Heart right ventricle (tissue), 16 donors: ENCODE data around the gene PMEPA1. TPM values are rescaled to one million over a fixed set of nuclear protein-coding genes. Genes with fewer than 3 reads are reported as not detected.

ENCODE experiments used
- ATAC-seq, 8 donors: fragments of 200-7000 bp; cut with Tn5 transposase; one replicate each; pipeline ENCODE4 v1.9.1; 2020; ENCODE audit warnings: mild to moderate bottlenecking in 8 of 8, moderate library complexity in 8 of 8, moderate number of reproducible peaks in 1 of 8
- DNase-seq, 2 donors: peaks; one replicate each; pipeline ENCODE4 v3.0.0-alpha.2; 2020
- H3K27ac ChIP-seq, 10 donors: fragments of 200-600 bp; sonication (generic) in 2 of 10; one replicate each; pipeline versions ENCODE4 v1.5.0 to v1.8.0; 2020 to 2022; ENCODE audit warnings: mild to moderate bottlenecking in 3 of 10
- H3K27me3 ChIP-seq, 7 donors: fragments of 200-600 bp; one replicate each; pipeline ENCODE4 v1.8.0; 2021 to 2022; ENCODE audit warnings: mild to moderate bottlenecking in 2 of 7
- H3K36me3 ChIP-seq, 9 donors: fragments of 200-600 bp; sonication (generic) in 1 of 9; one replicate each; pipeline versions ENCODE4 v1.5.0 to v1.8.0; 2020 to 2022; ENCODE audit warnings: mild to moderate bottlenecking in 2 of 9
- H3K4me1 ChIP-seq, 9 donors: fragments of 200-600 bp; sonication (generic) in 1 of 9; one replicate each; pipeline versions ENCODE4 v1.5.0 to v1.8.0; 2020 to 2022; ENCODE audit warnings: mild to moderate bottlenecking in 4 of 9
- H3K4me3 ChIP-seq, 10 donors: fragments of 200-600 bp; sonication (generic) in 2 of 10; one replicate each; pipeline versions ENCODE4 v1.5.0 to v1.8.0; 2020 to 2022; ENCODE audit warnings: mild to moderate bottlenecking in 7 of 10, moderate library complexity in 2 of 10
- H3K9me3 ChIP-seq, 11 donors: fragments of 200-600 bp in 10 of 11; sonication (generic) in 2 of 11; one replicate each; pipeline versions ENCODE4 v1.5.0 to v1.8.0; 2013 to 2022; ENCODE audit warnings: mild to moderate bottlenecking in 2 of 11, control low read depth in 1 of 11, moderate library complexity in 1 of 11
- CTCF ChIP-seq, 9 donors: fragments of 200-600 bp; sonication (generic) in 2 of 9; IDR thresholded peaks; one replicate each; pipeline versions ENCODE4 v1.5.0 to v1.8.0; 2021 to 2022; ENCODE audit warnings: antibody characterized with exemption in 9 of 9, mild to moderate bottlenecking in 5 of 9, moderate library complexity in 1 of 9
- WGBS, 2 donors: extraction: QIAGEN DNeasy Blood & Tissue Kit; methylation state at CpG; one replicate each; pipeline ENCODE4 v1.1.7; 2013; ENCODE audit warnings: inconsistent platforms in 1 of 2; 5-methylcytosine and 5-hydroxymethylcytosine counted together
- intact Hi-C, 10 donors: fragments of 100-400 bp; cut with DNase I; formaldehyde crosslinking; loops; one replicate each; pipeline versions ENCODE4 v1.11.1 to v1.14.2; 2022
- polyA plus RNA-seq, 2 donors: library from polyadenylated mRNA; stranded (reverse); fragments of 200-250 nt; gene quantifications; one replicate each; pipeline ENCODE4 v1.2.3, GENCODE V29; 2013
- total RNA-seq, 10 donors: library from RNA; stranded (reverse); fragmentation: NEBNext Ultra II Directional in 3 of 10; extraction: Animal tissue kit (Norgen Biotek cat#: 25700) in 3 of 10; gene quantifications; one replicate each; pipeline versions ENCODE4 v1.2.1 to v1.2.4, GENCODE V29; 2021 to 2023
- donor health status: Arrhythmogenic right ventricular cardiomyopathy.
- donor health status: ischemic (EF 13 %, LVEDD 7.1; RV severe dilation, severe dysfunction).
- donor health status: healthy with polysubstance abuse.
- donor health status: DM: no; HTN: yes; CAD: no.
- donor health status: DM: no; HTN: no; CAD: no.
- donor health status: ischemic (EF 25% LVEDD 6.9; RV normal size, moderate dysfunction).
- donor health status: ischemic (EF 25% LVEDD 5.7; RV mildly dilated, moderate dysfunction).
- donor health status: healthy.
- donor health status: DM: yes; HTN: yes; CAD: no.
- donor health status: Ischemic cardiomyopathy.
- donor health status: ischemic (EF 35%, LVEDD 5.7; RV mildly dilated, moderate dysfunction).
- donor health status: nonischemic (EF 11% LVEDD 7.7; RV severe dilation, severe dysfunction).
- donor health status: DM: yes; HTN: yes; CAD: no.
- donor health status: PGD.
- donor health status: ischemic (EF 29% LVEDD 5.4; RV normal size, mild dysfunction).
- donor health status: nonischemic (EF 23%, LVEDD 6.1; RV moderate dilation, normal function).

PMEPA1 gene
- total and polyA plus RNA-seq, 12 donors, result 10.5 to 81.8 (median 30.4) TPM

GRCh38 chr20:57737349-57737748 is 27.5 kb upstream of the PMEPA1 start:
- TF ChIP-seq CTCF (IDR thresholded peaks at IDR 0.05), result no peak
- Histone ChIP-seq H3K27me3 (no peaks in the 10 kb centered on the region), H3K36me3 (no peaks in the 10 kb centered on the region), H3K9me3 (no peaks in the 10 kb centered on the region), H3K27ac (no peak overlapping the region), H3K4me1 (no peaks in the 10 kb centered on the region), H3K4me3 (no peak overlapping the region)
- WGBS, 2 donors, result 66 to 76% methylated on average over 4 of the region's 4 CpGs
- no peak for ATAC-seq
- no peak for DNase-seq
- intact Hi-C loops, result no loop called here

- DNase-seq (no peak), ATAC-seq (no peak)
- Histone ChIP-seq H3K4me3 (no peak overlapping the region), H3K27me3 (no peaks in the 10 kb centered on the region), H3K27ac (no peak overlapping the region), H3K4me1 (no peaks in the 10 kb centered on the region), H3K9me3 (no peaks in the 10 kb centered on the region), H3K36me3 (no peaks in the 10 kb centered on the region)
- TF ChIP-seq CTCF (IDR thresholded peaks at IDR 0.05), result no peak
- intact Hi-C loops, result no loop called here
- 60 to 61% methylated on average over 10 of the region's 10 CpGs for WGBS, 2 donors
These were observed 27.0 kb upstream of the PMEPA1 start for GRCh38 chr20:57736738-57737347.

GRCh38 chr20:57735831-57736737 is 26.3 kb upstream of the PMEPA1 start:
- H3K36me3 ChIP-seq, result no peaks in the 10 kb centered on the region
- DNase-seq (no peak), ATAC-seq (no peak)
- peaks cover 0 to 4% (median 0%) of the 10 kb centered on the region in 7 donors for H3K27me3 ChIP-seq
- WGBS, 2 donors, result 82 to 83% methylated on average over 8 of the region's 8 CpGs
- intact Hi-C loops, result no loop called here
- no peaks in the 10 kb centered on the region for H3K9me3 ChIP-seq
- TF ChIP-seq CTCF (IDR thresholded peaks at IDR 0.05), result no peak
- H3K27ac ChIP-seq, result no peak overlapping the region
- no peak overlapping the region for H3K4me3 ChIP-seq
- H3K4me1 ChIP-seq, result no peaks in the 10 kb centered on the region

DNA sequence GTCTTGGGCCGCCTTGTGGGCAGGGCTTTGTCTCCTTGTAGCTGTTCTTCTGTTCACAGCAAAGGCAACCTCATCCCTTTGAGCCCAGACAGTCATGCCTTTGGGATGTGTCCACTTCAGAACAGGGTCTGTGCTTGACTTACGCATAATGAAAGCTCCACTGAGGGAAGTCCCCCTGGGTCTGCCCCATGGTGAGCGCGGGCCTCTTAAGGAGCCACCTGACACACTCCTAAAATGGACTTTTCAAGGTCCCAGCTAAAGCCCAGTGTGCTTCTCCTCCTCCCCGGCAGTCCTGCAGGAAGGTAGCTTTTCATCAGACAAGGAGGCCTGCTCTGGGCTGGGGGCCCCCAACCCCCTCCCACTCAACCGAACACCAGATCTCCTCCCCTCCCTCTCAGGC is 24.9 kb upstream of the PMEPA1 start:
- no peak for TF ChIP-seq CTCF (IDR thresholded peaks at IDR 0.05)
- H3K27ac ChIP-seq, result no peak overlapping the region
- no peaks in the 10 kb centered on the region for H3K36me3 ChIP-seq
- peaks cover 0 to 4% (median 0%) of the 10 kb centered on the region in 7 donors for H3K27me3 ChIP-seq
- no peak for ATAC-seq
- DNase-seq, result no peak
- no peak overlapping the region for H3K4me3 ChIP-seq
- no peaks in the 10 kb centered on the region for H3K9me3 ChIP-seq
- intact Hi-C loops, result no loop called here
- peaks cover 0 to 5% (median 0%) of the 10 kb centered on the region in 9 donors for H3K4me1 ChIP-seq
- 93 to 96% methylated on average over 6 of the region's 6 CpGs for WGBS, 2 donors
